GF-D8 (cell line): ENCODE data around the gene PDLIM5.
"Not testable (repeated sequence)": the region's sequence is repeated elsewhere in the genome, so short reads cannot be mapped to it uniquely, and the experiment has no call there.

ENCODE experiments used
- DNase-seq: peaks from one replicate; lab custom pipeline; 2025; lab: John Stamatoyannopoulos, UW

Gene PDLIM5

GRCh38 chr4:94463771-94464170, 12.0 kb downstream of the PDLIM5 start:
- DNase-seq = no peak

- no peak for DNase-seq
Observed at GRCh38 chr4:94466371-94466770, 14.6 kb downstream of the PDLIM5 start.

GRCh38 chr4:94466923-94467322, 15.2 kb downstream of the PDLIM5 start:
- no peak for DNase-seq

GRCh38 chr4:94468093-94468769, 16.5 kb downstream of the PDLIM5 start:
- DNase-seq = no peak

- no peak for DNase-seq
Observed at GRCh38 chr4:94469221-94469784, 17.6 kb downstream of the PDLIM5 start.

- DNase-seq = no peak
Observed at GRCh38 chr4:94470132-94470531, 18.4 kb downstream of the PDLIM5 start.

GRCh38 chr4:94470782-94471181, 19.0 kb downstream of the PDLIM5 start:
- not testable (repeated sequence) for DNase-seq

- DNase-seq = no peak
Observed at GRCh38 chr4:94472056-94472826, 20.5 kb downstream of the PDLIM5 start.

- no peak for DNase-seq
Observed at GRCh38 chr4:94475050-94475449, 23.3 kb downstream of the PDLIM5 start.

- DNase-seq = no peak
Observed at GRCh38 chr4:94475794-94476193, 24.1 kb downstream of the PDLIM5 start.

- DNase-seq = no peak
Observed at GRCh38 chr4:94477227-94477626, 25.5 kb downstream of the PDLIM5 start.

- not testable (repeated sequence) for DNase-seq
Observed at GRCh38 chr4:94478805-94479204, 27.1 kb downstream of the PDLIM5 start.

GRCh38 chr4:94479358-94480141, 27.8 kb downstream of the PDLIM5 start:
- DNase-seq = no peak

GRCh38 chr4:94480362-94480951, 28.7 kb downstream of the PDLIM5 start:
- no peak for DNase-seq

- no peak for DNase-seq
Observed at GRCh38 chr4:94483895-94484294, 32.2 kb downstream of the PDLIM5 start.

- DNase-seq = no peak
Observed at GRCh38 chr4:94484818-94485217, 33.1 kb downstream of the PDLIM5 start.

GRCh38 chr4:94486372-94486801, 34.6 kb downstream of the PDLIM5 start:
- no peak for DNase-seq

- no peak for DNase-seq
Observed at GRCh38 chr4:94488670-94489069, 36.9 kb downstream of the PDLIM5 start.

- no peak for DNase-seq
Observed at GRCh38 chr4:94489098-94489497, 37.4 kb downstream of the PDLIM5 start.

- no peak for DNase-seq
Observed at GRCh38 chr4:94490437-94490836, 38.7 kb downstream of the PDLIM5 start.

- no peak for DNase-seq
Observed at GRCh38 chr4:94491322-94491721, 39.6 kb downstream of the PDLIM5 start.

GRCh38 chr4:94495408-94495807, 43.7 kb downstream of the PDLIM5 start:
- no peak for DNase-seq
